Epidermal melanocyte (primary cell): ENCODE measurements around the gene HDDC3.
"Not testable (repeated sequence)": the region's sequence is repeated elsewhere in the genome, so short reads cannot be mapped to it uniquely, and the experiment has no call there.

Experiments
- DNase-seq: peaks from one replicate; pipeline ENCODE4 v3.0.0; 2011; ENCODE audit warnings: low spot score; ENCODE audit not compliant: insufficient read length

The HDDC3 gene

DNA sequence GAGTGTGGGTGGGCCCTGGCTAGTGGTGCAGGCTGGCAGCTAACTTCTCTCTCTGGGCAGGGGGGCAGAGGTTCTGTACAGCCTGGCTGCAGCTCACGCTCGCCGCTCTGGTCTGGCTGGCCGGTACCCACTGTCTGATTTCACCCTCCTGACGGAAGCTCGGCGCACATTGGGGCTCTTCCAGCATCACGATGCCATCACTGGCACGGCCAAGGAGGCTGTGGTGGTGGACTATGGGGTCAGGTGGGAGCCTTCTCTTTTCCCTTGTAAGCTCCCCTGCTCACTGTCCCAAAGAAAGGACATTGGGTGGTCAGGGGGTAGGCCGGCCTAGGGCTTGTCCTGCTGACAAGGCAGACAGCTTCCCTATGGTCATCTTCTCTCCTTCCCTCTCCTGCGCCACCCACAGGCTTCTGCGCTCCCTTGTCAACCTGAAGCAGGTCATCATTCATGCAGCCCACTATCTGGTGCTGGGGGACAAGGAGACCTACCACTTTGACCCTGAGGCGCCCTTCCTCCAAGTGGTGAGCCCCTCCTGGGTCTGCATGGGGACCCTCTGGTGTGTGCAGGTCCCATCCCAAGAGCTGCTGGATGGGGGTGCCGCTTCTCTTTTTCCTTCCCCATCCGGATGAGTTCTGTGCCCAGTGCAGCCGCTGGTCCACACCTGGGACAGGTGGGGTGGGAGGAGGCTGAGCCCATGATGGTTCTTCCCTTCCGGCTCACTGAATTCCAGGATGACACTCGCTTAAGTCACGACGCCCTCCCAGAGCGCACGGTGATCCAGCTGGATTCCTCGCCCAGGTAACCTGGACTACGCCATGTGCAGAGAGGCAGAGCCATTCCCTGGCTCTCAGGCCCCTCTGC lies 21.7 kb downstream of the HDDC3 start:
- no peak for DNase-seq

DNA sequence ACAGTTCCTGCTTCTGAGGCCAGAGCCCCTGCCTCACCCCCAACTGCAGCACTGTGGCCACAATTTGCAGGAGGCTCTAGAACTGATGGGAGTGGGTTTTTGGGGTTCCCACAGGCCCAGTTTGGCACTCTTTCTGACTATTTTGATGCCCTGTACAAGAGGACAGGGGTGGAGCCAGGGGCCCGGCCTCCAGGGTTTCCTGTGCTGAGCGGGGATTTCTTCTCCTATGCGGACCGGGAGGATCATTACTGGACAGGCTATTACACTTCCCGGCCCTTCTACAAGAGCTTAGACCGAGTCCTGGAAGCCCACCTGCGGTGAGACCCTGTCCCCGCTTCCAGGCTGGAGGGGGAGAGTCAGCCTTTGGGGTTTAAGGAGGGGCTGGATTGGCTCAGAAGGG lies 22.4 kb downstream of the HDDC3 start:
- DNase-seq = no peak

DNA sequence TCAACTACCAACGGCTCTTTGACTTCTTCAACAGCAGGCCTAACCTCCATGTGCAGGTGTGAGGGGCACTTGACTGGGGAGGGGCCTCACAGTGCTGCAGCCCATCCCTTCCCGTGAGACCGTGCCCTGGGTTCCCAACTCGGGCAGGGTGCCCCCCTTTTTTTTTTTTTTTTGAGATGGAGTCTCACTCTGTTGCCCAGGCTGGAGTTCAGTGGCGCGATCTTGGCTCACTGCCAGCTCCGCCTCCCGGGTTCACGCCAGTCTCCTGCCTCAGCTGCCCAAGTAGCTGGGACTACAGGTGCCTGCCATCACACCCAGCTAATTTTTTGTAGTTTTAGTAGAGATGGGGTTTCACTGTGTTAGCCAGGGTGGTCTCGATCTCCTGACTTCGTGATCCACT lies 22.9 kb downstream of the HDDC3 start:
- not testable (repeated sequence) for DNase-seq

DNA sequence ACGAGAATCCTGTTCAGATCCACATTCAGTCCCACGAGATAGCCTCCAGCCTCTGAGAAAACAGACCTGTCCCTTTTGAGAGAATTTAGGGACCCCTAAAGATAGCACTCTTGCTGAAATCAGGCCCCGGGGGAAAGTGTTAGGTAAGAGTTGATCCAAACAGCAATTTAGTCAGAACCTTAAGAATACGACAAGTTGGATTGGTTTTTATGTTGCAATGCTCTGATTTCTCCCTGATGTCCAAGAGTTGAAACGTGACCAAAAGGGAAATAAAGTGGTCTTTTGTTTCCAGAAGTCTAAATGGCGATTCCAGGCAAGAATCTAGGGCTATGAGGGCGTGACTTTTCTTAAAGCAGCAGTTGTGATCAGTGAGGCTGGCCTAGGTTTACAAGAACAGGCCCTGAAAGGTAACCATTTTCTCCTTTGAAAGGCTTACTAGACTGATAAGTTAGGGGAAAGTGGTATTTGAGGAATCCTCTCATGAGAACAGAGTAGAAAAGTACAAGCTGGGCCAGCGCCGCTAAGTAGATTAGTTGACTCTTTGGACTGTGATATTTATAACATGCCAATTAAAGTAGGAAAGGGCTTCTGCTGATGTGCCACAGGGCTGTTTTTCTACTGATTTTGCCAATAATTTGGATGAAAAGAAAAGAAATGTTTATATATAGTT lies 24.4 kb downstream of the HDDC3 start:
- peak; percentile 51 for DNase-seq

DNA sequence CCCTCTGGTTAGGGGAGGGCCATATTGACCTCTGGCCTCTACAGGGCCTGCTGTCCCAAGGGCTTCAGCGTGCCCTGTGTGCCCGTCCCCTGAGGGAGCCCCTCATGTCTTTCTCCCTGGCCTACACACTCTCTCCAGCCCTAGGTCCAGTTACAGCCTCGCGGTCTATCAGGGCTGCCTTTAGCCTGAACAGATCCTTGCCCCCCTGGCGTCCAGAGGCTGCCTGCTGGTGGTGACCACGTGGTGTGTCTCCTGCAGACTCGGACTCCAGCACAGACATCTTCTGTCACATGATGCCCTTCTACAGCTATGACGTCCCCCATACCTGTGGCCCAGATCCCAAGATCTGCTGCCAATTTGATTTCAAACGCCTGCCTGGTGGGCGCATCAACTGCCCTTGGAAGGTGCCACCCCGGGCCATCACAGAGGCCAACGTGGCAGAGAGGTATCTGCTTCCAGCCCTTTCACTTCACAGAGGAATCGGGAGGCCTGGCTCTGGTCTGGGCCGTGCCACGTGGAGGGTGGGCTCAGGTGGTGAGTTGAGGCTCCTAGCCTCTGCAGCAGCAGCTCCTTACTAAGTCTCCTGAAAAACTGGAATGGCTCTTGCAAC lies 25.2 kb downstream of the HDDC3 start:
- peak; percentile 11 for DNase-seq

DNA sequence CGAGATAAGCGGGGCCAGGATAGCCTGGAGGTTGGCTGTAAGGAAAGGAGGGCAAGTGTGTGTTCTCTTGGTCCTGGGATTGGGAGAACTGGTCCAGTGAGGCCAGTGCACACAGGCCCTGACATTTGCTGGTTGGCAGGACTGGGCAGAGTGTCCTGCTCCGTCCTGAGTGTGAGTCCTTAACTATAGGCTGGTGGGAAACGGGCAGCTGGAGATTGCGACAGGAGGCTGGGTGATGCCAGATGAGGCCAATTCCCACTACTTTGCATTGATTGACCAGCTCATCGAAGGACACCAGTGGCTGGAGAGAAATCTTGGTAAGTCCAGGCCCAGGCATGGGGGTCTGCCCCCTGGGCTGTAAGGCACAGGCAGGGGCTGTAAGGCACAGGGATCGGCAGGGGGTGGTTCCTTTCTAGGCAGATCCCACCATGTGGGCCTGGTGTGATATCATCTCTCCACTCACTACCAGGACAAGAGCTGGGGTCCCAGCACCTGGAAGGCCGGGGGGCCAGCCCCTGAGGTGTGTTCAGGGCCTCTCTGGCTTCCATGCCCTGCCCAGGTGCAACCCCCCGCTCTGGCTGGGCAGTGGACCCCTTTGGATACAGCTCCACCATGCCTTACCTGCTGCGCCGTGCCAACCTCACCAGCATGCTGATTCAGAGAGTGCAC lies 26.0 kb downstream of the HDDC3 start:
- DNase-seq = no peak

DNA sequence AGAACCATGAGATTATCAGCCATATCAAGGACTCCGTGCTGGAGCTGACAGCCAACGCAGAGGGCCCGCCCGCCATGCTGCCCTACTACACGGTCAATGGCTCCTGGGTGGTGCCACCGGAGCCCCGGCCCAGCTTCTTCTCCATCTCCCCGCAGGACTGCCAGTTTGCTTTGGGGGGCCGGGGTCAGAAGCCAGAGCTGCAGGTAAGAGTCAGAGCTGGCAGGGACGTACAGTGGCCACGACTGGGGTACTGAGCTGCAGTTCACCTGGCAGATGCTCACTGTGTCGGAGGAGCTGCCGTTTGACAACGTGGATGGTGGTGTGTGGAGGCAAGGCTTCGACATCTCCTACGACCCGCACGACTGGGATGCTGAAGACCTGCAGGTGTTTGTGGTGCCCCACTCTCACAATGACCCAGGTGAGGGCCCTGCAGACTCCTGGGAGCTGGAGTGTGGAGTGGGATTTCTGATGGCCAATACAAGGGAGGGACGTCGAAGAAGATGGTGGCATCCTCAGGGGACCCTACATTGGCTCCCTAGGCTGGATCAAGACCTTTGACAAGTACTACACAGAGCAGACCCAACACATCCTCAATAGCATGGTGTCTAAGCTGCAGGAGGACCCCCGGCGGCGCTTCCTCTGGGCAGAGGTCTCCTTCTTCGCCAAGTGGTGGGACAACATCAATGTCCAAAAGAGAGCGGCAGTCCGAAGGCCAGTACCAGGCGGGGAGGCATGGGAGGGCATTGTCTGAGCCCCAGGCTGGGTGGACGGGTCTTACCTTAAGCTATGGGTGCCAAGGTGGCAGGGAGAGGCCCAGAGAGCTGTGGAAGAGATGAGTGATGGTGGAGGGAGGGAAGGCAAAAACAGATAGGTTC lies 26.8 kb downstream of the HDDC3 start:
- DNase-seq = no peak

DNA sequence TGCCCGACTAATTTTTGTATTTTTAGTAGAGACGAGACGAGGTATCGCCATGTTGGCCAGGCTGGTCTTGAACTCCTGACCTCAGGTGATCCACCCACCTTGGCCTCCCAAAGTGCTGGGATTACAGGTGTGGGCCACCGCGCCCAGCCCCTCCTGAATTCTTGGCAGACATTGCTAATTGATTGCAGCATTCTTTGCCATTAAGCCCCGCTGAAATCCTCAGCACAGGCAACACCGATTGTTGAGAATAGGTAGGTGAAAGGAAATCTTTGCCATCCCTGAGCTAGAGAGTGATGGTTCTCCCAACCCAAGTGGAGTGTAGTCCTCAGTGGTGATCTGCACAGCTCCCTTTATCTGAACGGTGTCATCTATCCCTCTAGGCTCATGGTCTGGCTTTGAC lies 27.6 kb downstream of the HDDC3 start:
- DNase-seq = no peak

DNA sequence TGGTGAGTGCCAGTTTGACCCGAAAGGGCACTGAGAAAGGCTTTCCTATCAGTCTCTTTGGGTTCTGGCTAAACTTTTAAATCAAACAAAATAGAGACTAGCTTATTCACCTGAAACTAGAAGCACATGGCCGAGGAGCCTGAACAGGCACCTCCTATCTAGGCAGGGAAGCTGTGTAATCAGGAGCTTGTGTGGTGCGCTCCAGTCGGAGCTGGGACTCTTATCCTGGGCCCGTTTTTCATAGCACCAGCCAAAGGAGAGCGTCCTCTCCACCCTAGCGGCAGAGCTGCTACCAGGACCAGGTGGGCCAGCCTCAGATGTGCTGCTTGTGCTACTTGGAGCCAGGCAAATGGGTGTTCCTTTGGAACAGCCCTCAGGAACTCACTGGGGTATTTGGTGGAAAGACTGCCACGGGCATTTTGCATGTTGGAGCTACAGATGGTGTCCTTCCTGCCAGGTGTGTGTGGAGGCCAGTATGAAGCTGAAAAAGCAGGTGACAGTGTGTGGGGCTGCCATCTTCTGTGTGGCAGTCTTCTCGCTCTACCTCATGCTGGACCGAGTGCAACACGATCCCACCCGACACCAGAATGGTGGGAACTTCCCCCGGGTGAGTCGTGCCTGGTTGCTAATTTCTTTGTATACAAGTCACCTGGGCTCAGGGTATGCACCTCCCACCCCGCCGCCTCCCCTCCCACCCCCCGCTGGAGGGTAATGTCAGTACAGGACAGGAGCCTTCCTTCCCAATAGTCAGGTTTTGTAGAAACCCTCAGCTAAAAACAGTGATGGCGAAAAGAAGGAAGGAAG lies 28.4 kb downstream of the HDDC3 start:
- DNase-seq = no peak

DNA sequence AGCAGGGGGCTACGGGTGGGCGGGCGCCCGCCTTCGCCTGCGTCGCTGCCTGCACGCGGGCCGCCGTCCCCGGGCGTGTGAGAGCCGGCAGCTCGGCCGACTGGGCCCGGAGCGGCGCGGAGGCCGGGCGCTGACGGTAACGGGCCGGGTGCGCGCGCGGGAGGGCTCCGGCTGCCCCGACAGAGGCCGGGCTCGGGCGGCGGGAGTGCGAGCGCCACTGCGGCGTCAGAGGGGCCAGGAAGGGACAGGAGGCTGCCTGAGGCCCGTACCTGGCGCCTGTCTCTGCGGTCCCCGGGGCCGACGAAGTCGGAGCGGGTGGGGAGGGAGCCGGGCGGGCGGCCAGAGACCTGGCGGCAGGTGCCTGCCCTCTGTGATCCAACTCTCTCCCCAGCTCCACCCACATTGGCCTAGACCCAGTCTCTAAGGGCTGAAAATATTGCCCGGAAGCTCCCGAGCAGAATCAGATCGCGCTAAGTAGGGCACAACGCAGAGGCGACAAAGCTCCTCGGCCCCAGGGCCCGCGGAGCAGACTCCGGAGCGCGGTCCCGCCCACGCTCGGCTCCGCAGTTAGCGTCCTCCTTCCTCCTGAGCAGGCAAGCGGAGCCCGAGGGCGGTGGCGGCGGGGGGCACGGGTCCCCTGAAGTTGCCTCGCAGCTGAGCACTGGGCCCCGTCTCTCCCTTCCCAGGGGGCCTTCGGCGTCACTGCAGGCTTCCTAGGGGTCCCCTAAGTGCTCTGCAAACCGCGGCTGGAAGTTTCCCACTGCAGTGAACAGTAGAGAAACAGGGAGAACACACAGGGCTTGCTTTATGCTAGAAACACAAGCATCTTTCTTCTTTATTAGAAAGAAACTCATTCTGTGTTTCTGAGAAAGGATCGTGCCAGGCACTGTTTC lies 29.3 kb downstream of the HDDC3 start, which contains the start of gene MAN2A2:
Gene MAN2A2, plus strand, starts transcription at position 463 of the 893 bp plus-strand sequence. CDS start 906 bp downstream, outside the sequence.
- peak; percentile 89 for DNase-seq

DNA sequence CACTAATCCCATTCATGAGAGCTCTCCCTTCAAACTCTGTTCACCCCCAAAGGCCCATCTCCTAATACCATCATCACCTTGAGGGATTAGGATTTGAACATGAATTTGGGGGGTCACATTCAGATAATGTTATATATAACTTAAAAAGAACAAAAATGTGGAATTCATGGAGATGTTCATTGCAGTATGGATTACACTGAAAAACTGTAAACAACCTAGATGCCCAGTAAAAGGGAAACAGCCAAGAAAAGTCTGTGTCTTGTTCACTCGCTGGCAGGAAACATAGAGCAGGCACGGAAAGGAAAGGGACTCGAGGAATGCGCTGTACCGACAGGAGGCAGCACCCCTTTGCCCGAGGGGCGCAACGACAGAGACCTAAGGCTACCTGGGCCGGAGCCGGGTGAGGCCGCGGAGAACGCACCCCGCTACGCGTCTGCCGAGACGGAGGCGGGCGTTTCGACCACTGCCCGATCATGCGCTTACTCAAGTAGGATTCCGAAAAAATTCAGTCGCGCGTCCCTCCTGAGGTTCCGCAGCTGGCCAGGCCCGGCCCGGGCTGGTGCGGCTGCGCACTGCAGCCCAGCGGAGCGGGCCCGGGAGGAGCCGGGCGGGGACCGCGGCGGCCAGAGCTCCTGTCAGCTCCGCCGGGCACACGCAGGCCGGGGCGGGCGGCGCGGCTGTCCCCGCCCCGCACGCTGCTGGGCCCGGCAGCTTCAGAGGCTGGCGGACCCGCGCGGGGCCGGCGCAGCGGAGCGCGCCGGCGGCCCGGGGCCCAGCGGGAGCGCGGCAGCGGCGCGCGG lies 30.1 kb downstream of the HDDC3 start:
- peak; percentile 98 for DNase-seq

DNA sequence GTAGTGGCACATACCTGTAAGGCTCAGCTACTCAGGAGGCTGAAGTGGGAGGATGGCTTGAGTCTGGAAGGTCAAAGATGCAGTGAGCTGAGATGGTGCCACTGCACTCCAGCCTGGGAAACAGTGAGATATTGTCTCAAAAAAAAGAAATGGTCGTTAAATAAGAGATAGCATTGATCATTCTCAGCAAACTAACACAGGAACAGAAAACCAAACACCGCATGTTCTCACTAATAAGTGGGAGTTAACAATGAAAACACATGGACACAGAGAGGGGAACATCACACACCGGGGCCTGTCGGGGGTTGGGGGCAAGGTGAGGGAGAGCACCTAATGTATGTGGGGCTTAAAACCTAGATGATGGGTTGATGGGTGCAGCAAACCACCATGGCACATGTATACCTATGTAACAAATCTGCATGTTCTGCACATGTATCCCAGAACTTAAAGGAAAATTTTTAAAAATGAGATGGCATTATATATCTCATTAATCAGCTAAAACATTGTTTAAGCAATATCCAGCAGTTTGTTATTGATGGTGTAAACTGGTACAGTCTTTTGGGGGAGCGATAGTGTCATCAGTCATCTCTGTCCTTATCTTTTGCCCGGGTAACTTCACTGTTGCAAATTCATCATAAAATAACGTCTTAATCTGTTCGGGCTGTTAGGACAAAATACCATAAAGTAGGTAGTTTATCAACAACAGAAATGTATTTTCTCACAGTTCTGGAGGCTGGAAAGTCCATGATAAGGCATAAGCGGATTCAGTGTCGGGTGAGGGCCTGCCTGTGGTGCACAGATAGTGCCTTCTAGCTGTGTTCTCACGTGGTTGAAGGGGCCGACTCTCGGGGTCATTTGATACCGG lies 30.9 kb downstream of the HDDC3 start:
- DNase-seq = no peak

DNA sequence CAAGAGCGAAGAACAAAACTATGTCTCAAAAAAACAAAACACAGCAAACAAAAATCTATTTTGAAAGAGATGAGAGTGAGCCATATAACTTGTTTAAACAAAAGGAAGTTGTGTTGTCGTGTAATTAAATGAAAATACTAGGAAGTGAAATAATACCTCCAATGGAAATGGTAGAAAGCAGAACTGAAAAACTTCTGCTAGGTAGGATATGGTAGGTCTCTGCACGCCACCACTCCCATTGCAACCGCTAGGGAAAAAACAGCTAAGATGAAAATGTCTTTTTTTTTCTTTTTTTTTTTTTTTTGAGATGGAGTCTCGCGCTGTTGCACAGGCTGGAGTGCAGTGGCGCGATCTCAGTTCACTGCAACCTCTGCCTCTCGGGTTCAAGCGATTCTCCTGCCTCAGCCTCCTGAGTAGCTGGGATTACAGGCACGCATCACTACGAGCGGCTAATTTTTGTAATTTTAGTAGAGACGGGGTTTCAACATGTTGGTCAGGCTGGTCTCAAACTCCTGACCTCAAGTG lies 35.2 kb downstream of the HDDC3 start:
- not testable (repeated sequence) for DNase-seq

DNA sequence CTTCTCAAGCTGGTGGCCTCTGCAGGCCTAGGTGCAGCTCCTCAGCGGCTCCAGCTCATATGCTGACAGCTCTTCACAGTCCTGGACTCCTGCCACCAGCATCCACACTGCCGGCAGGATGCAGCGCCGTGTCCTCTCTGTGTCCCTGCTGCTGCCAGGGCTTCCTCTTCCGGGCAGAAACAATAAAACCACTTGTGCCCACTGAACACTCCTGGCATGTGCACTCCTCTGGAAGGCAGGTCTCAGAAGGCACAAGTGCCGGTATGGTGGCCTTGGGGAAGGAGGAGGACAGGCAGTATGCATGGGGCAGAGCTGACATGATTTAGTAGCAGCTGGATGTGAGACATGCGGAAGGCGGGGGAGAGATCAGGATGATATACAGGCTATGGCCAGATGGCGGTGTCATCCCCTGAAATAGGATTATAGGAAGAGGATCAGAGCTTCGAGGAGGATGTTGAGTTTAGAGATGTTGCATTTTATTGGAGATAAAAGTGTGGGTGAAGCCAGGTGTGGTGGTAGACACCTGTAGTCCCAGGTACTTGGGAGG lies 36.7 kb downstream of the HDDC3 start:
- no peak for DNase-seq

DNA sequence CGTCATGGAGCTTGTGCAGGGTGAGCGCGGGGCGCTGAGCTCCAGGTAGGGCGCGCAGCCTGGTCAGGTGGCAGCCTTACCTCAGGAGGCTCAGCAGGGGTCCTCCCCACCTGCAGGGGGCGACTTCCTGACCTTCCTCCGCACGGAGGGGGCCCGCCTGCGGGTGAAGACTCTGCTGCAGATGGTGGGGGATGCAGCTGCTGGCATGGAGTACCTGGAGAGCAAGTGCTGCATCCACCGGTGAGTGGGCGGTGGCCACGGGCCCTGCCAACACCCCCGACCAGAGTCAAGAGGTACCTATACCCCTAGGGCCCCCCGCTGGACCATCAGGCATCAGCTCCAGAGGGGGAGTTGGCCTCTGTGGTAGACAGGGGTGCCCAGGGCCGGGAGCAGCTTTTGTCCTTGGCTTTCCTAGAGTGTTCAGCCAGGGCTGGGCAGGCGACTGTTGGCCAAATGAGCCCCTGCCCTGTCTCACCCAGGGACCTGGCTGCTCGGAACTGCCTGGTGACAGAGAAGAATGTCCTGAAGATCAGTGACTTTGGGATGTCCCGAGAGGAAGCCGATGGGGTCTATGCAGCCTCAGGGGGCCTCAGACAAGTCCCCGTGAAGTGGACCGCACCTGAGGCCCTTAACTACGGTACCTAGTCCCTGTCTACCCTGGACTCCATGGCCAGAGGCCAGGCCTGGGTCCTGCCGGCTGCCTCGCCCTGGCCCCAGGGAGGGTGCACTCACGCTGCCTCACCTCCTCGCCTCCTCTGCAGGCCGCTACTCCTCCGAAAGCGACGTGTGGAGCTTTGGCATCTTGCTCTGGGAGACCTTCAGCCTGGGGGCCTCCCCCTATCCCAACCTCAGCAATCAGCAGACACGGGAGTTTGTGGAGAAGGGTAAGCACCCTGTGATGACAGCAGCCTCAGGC lies 38.9 kb downstream of the HDDC3 start:
- DNase-seq = no peak
